Effector CD4-positive, alpha-beta T cell (primary cell): Measurements from ENCODE around the gene POC1A.

Experiments used
- DNase-seq: peaks from one replicate; pipeline ENCODE4 v3.0.0-alpha.2; 2020
- total RNA-seq: gene quantifications from one replicate; lab custom pipeline; 2026; lab: John Stamatoyannopoulos, UW

The POC1A gene
- total RNA-seq, result 1.7 reads per million

DNA sequence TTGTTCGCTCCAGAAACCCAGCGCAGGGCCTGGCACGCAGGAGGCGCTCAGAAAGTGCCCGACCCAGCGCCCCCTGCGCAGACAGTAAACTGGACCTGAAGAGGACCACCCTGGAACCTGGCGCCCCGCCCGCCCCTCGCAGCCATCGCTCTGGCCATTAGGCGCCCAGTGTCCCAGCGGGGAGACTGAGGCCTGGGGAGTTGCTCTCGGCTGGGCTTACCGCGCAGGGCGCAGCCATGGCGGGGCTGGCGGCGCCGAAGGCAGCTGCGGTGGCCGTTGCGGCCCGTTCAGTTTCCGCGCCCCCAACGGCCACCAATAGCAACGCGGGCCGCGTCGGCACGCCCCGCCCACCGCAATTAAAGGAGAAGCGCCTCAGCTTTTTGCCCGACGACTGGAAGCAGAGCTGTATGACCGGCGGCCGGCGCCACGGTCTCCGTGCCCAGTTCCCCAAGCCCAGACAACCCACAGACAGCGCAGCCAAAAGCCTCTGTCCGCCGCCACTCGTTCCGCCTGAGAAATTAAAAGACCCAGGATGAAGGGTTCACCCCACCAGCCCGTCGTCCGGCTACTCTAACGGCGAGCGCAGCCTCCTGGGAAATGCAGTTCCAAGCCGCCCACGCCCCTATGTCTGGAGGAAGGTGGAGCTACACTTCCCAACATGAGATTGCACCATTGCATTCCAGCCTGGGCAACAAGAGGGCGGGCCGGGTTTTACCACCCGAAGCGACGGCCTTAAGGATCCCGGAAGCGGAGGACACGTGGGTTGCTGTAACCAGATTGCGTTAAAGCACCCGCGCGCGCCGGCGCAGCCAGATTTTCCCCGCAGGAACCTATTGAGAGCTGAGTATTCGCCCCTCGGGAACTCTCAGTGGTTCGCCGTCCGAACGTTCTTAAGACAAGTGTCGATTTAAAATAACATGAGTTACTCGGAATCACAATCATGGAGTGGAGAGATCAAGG lies at the start of gene POC1A:
TSS of gene POC1A (minus strand) at position 289 of the 960 bp plus-strand sequence. CDS start at position 238, 51 bp downstream.
- peak; percentile 77 for DNase-seq

DNA sequence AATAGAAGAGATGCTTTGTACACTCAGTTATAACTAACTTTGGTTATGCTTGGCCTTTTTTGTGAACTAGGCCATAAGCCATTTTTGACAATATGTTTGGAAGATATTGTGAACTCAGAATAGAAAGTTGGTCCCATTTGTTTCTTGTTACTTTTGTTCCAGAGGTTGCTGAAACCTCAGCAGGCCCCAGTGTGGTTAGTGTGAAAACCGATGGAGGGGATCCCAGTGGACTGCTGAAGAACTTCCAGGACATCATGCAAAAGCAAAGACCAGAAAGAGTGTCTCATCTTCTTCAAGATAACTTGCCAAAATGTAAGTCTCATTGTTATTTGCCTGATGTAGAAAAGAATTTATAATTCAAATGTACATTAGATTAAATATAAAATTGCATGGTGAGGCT lies 49.5 kb upstream of the POC1A start:
- no peak for DNase-seq

DNA sequence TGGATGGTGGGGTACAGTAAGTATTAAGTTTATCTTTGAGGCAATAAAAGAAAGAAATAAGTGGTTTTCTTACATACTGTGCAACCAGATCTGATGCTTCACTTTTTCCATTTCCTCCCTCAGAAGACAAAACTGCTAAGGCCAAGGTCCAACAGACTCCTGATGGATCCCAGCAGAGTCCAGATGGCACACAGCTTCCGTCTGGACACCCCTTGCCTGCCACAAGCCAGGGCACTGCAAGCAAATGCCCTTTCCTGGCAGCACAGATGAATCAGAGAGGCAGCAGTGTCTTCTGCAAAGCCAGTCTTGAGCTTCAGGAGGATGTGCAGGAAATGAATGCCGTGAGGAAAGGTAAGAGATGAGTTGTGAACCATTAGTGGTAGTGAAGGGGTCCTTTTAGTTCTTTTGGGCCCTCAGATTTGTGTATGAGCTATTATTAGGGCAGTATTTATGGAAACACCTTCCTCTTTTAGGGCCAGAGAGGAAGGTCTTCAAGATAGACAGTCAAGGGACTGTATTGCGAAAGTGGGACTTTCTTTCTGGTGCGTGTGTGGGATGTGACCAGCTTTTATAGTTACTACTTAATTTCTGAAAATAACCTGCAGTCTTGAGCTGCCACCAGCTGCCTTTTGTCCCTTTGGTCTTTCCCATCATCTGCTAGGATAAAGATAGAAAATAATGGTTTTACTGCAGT lies 48.3 kb upstream of the POC1A start:
- no peak for DNase-seq

DNA sequence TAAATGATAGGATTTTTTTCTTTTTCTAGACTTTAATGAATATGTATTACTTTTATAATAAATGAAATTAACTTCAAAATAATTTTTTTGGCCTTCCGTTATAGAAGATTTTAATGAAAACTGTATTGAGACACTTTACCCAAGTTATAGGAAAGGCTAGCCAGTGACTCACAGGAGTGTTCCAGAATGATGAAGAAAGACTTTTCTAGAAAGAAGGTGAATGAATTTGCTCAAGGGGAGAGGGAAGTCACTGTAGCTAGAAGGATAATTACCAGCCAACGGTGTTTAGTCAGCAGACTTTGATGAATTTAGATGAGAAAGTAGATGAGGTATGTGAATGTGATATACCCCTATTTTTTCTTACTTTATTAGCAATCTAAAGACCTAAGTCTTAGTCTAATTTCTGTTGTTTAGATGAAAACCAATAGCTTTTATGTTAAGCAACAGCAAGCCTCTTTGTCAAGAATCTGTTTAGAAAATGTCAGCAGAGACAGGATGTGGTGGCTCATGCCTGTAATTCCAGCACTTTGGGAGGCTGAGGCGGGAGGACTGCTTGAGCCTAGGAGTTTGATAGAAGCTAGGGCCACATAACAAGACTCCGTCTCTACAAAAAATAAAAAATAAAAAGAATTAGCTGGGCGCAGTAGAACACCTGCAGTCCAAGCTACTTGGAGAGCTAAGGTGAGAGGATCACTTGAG lies 46.9 kb upstream of the POC1A start:
- DNase-seq, result no peak

DNA sequence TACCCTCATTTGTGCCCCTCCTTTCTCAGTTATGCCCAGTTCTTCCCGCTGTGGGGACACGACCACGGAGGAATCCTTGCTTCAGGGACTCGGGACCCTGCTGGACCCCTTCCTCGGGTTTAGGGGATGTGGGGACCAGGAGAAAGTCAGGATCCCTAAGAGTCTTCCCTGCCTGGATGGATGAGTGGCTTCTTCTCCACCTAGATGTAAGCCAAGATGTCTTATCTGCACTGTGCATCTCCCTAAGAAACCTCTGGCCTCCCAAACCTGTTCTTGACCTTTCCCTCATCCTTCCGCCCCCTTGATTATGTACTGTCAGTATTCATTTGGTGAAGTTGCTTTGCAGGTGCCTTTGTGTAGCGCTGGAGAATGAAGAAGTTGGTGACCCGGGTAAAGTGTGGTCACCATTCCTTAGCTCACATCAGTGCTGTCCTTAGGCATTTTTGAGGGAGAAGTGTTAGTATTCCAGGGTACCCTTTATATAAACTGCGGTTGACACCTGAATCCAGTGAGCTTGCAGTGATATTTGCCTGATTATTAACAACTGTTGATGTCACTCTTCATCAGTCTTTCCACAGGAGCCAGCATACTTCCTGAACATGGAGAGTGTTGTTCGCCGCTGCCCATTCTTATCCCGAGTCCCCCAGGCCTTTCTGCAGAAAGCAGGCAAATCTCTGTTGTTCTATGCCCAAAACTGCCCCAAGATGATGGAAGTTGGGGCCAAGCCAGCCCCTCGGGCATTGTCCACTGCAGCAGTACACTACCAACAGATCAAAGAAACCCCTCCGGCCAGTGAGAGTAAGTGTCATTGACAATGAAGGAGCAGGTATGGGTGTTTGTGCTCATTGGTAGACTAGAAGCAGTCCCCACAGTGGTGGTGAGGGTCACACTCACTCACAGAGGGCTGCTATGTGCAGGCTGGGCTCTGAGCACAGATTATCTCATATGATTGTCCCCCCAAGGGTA lies 44.7 kb upstream of the POC1A start:
- DNase-seq, result no peak

DNA sequence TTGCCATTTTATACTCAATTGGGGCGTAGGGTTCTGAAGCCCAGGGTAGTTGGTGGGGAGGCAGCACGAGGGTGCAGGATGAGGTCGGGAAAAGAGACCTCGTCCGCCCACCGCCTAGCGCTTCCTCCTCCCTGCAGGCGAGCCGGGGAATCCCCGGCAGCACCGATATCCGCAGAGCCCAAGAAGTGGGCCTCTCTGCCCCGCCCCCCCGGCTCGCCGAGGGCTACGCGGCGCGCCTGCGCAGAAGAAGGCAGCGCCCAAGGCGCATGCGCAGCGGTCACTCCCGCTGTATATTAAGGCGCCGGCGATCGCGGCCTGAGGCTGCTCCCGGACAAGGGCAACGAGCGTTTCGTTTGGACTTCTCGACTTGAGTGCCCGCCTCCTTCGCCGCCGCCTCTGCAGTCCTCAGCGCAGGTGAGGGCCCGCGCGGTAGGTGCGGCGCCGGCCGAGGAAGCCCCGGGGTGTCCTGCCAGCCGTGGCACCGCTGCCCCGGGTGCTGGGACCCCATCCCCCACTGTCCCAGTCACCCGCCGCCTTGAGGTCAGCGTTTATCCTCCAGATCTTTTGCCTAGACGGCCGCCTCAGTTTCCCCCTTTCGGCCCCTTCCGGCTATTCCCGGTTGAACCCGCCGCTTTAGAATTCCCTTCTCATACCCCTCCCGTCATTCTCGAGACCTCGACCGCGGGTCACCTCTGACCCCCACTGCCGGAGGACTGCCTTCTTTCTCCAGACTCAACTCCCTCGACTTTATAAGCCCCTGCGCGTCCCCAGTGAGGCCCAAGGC lies 43.8 kb upstream of the POC1A start, which contains the start of gene ALAS1:
TSS of gene ALAS1 (plus strand) at position 319 of the 784 bp plus-strand sequence. CDS start 1,082 bp downstream, outside the sequence.
- peak; percentile 92 for DNase-seq

DNA sequence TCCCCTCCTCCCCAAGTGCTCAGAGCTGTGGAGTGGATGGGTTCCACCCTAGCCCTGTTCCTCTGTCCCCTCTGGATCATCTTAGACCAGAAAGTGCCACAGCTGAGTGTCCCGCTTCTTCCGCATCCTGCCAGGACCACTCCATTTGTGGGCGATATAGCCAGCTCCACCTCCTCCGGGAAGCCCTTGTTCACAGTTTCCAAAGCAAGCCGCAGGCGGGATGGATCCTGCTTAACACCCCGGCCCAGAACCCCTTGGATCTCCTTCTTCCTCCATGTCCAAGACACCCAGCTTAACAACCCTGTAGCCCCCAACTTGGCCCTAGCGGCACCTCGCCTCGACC lies 43.2 kb upstream of the POC1A start:
- DNase-seq, result no peak

DNA sequence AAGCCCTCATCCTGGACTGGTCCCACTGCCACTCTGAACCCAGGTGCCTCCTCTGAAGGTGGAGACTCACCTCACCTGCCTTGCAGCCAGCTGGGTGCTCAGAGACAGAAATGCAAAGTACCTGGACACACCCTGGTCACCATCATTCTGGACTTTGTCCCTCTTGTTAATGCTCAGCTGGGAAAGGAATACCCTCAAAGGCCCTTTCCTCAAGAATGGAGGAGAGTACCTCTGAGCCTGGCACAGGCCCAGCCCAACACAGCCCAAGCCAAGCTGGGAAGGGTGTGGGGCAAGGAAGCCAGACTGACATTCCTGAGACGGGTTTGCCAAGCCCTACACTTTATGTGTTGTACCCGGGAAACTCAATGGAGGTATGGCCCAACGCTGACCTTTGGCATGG lies 42.8 kb upstream of the POC1A start:
- no peak for DNase-seq

DNA sequence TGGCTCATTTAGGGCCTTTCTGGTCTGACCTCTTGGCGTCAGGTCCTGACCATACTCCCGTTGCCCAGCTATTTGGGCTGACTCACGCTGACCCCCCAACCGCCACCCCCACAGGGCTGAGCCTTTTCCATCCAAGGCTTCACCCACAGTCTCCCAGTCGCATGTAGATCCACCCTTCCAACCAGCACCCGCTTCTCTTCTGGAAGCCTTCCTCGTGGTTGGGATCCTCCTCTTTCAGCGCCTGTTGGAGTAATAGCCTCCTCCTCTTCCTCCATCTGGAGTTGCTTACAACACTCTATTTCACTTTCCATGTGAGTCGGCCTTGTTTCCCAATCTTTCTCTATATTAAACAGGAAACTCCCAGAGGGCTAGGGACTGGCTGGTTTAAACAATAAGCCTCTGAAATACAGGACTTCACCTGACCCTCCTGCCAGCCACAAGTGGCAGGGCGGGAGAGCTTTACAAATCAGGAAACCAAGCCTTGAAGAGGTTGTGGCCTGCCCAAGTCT lies 41.7 kb upstream of the POC1A start:
- no peak for DNase-seq

DNA sequence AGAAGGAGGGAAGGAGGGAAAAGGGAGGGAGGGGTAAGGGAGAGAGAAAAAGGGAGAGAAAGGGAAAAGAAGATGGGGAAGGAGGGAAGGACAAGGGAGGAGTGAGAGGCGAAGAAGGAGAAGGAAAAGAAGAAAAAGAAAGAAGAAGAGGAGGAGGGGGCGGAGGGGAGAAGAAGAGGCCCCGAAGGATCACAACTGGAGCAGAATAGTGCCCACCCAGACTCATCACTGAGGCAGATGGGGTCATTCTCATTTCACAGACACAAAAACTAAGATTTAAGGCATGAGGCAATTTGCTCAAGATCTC lies 41.0 kb upstream of the POC1A start:
- DNase-seq, result no peak

DNA sequence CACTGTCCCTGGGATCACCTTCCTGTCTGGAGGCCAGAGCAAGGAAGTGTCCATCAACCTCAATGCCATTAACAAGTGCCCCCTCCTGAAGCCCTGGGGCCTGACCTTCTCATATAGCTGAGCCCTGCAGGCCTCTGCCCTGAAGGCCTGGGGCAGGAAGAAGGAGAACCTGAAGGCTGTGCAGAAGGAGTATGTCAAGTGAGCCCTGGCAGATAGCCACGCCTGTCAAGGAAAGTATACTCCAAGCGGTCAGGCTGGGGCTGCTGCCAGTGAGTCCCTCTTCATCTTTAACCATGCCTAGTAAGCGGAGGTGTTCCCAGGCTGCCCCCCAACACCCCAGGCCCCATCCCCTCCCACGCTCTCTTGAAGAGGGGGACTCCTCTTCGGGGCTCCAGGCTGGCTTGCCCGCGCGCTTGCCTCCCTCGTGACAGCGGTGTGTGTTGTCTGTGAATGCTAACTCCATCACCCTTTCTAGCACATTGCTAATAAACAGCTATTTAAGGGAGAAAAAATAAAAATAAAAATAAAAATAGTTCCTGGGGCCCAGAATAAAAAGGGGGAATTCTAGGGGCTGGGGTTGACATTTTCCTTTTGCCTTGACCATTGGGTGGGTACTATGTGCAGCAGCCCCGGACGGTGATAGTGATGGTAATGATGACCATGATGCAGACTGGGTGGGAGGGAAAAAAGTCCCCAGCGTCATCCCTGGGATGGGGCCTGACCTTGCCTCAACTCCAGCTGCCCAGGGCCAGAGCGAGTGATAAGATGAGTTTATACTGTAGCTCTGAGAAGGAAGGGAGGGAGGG lies 40.5 kb upstream of the POC1A start:
- DNase-seq, result no peak

DNA sequence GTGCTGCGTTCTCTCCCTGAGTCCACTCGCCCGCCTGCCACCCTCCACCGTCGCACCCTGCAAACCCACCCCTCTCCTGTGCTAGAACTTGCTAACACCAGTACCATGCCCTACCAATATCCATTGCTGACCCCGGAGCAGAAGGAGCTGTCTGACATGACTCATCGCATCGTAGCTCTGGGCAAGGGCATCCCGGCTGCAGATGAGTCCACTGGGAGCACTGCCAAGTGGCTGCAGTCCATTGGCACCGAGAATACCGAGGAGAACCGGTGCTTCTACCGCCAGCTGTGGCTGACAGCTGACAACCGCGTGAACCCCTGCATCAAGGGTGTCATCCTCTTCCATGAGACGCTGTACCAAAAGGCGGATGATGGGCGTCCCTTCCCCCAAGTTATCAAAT lies 38.8 kb upstream of the POC1A start:
- DNase-seq, result no peak

DNA sequence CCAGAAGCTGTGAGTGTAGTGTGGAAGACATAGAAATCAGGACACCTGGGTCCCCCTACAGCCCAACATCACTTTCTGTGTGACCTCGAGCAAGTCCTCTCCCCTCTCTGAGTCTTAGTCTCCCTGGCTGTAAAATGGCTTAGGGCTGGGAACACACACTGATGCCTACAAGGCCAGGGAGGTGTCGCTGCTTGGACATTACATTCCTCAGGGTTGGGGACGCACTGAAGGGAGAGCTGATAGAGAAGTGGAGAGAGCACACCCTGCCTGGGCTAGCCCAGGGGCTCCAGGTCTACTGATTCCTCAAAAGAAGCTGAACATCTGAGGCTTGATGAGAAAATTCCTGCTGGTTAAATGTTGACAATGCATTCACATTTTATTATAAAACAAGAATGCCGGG lies 37.4 kb upstream of the POC1A start:
- DNase-seq, result no peak

DNA sequence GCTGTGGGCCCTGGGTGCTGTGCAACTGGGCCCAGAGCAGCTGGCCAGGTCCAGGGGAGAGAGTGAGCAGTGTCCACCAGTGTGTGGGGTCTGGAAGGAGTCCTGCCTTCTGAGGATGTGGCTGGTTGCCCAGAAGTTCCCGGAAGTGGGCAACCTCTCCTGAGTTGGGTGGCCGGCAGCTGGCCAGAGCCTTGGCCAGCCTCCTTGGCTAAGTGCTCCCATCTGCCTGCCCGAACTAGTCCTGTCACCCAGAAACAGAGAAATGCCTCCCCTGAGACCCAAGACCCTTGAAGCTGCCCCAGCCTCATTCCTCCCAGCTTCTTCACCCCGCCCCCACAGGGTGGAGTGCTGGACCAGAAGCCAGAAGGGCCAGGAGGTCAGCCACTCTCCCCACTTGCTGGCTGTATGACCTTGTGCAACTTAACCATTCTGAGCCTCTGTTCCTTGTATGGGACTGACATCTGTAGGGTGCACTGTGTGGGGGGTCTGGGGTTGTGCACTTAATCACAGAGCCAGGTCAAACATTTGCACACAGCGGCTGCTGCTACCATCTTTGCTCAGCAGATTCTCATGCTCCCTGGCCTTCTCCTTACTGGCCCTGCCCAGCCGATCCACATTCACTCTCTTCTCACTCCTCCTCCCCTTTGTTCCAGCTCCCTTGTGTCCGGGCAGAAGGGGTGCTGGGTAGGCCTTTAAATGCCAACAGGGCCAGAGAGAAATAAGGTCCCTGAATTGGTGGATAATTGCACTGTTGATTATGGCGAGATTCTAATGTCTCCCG lies 36.3 kb upstream of the POC1A start:
- no peak for DNase-seq

DNA sequence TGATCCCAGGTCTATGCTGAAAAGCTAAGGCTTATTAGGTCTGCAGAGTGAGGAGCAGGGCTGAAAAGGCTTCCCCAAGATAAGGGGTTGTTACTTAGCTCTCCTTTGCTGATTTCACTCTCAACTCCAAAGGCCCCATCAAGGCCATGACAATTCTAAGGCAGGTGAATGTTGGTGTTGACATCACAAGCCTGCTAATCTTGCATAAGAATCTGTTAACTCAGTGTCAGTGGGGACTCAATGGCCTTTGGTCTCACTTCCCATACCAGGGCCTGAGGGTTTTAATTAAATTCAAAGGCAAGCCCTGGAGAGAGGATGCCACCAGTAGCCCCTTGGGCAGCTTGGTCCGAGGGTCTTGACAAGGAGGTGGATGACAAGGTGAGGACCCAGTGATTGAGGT lies 34.3 kb upstream of the POC1A start:
- DNase-seq, result no peak

DNA sequence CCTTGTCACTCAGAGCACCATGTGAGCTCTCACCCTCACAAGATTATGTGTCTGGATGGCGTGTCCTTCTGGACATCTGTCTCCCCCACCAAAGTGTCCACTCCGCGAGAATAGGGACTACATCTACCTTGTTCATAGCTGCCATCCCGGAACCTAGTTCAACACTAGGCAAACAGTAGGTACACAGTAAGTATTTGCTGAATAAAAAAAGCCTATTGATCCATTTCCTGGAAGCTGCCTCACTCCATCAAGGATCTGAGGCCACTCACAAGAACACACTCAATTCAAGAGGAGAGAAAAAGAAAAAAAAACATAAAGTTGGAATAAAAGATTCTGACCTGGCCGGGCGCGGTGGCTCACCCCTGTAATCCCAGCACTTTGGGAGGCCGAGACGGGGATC lies 32.5 kb upstream of the POC1A start:
- DNase-seq, result no peak

DNA sequence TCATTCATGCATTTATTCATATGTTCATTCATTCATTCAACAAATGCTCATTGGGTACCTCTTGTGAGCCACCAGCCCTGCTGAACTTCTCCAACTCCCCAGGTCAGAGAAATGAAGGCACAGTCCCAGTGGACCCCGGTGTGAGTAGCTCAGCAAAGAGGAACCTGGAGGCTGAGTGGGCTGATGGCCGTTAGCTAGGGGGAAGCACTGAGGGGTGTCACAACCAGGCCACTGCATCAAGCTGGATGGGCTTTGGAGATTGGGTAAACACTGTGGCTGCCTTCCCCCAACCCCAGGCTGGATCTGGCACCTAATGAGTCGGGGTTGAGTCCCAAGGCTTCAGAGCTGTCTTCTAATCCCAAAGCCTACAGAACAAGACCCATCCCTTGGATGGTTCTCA lies 31.6 kb upstream of the POC1A start:
- no peak for DNase-seq

DNA sequence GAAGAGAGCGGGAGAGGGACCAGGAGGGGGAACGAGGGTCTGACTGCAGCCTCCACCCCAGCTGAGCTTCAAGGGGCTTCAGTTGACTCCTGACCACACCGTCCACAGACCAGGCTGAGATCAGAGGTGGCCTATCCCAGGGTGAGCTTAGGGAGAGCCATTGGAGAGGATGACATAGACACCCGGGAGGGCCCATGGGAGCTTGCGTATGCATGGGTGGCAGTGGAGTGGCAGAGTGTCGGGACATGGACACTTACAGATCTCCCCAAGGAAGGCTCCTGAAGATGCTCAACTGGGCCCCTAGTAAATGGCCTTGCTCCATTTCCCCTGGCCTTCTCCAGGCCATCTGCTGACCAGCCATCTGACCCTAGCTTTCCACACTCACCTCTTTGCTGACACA lies 31.1 kb upstream of the POC1A start:
- no peak for DNase-seq

DNA sequence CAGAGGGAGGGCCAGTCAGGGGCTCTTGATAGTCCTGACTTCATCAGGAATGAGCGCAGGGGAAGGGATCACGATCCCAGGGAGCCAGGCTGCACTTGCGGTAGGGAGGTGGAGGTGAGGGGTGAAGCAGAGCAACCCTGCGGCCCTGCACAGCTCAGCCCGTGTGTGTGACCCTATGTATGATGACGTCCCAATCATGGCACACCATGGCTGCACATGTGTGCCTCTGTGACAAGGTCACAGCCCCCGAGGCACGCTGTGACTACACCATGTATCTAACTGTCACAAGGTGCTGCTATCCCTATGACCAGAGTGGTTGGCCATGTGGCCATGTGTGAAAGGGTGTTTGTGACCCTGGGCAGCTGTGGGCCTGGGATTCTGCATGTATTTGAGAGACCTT lies 30.5 kb upstream of the POC1A start:
- DNase-seq, result no peak
